ENCODE results near the gene NAP1L5.
A peak's percentile ranks its signal among the peaks of the same experiment; 100 is the strongest.

The NAP1L5 gene

DNA sequence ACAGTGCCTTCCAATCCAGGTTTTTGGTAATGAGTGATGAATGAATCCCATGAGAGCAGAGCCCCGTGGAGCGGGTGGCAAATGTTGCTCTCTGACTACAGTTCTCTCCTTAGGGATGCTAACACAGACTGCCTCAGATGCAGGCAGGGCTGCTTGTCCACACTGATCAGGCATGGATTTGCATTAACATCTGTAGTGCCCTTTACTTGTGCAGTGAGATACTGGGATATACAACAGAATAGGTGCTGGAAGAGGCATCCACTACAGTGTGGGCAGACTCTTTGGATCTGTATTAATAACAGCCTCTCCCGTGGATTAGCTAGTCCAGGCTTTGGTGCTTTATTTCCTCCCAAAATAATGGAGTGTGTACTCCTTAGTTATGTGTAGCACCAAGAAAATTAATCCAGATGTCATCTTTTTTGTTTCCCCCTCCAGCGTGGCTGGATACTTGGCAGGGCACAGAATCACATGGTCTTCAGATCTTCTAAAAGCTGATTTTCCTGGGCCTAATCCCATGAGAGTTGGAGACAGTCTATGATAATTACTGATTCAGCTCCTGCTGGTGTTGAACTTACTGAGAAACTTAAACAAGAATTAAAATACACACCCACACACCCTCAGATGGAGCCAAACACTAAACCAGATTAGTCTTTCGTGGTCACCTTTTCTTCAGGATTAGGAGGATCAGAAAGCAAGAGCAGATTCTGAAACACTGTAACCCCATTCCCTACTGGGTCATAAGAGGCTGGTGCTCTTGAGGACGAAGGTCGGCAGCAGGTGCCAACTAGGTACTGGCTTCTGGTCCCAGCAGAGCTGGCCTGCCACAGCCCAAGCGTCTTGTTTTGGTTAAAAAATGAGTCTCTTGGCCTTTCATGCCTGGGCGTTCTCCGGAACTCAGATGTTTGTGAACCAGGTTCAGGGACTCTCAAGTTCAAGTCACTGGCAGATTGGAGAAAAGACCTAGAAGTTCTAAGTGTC is 23.1 kb upstream of the NAP1L5 start:
- no peak for DNase-seq

DNA sequence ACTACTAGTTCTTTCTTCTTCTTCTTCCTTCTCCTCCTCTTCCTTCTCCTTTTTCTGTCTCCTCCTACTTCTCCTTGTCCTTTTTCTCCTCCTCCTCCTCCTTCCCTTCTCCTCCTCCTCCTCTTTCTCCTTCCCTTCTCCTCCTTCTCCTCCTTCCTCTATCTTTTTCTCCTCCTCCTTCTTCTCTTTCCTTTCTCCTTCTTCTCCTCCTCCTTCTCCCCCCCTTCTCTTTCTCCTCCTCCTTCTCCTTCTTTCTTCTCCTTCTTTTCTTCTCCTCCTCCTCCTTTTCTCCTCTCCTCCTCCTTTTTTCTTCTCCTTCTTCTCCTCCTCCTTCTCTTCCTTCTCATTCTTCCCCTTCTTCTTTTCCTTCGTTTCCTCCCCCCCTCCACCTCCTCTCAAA is 21.8 kb upstream of the NAP1L5 start:
- DNase-seq, result no peak

DNA sequence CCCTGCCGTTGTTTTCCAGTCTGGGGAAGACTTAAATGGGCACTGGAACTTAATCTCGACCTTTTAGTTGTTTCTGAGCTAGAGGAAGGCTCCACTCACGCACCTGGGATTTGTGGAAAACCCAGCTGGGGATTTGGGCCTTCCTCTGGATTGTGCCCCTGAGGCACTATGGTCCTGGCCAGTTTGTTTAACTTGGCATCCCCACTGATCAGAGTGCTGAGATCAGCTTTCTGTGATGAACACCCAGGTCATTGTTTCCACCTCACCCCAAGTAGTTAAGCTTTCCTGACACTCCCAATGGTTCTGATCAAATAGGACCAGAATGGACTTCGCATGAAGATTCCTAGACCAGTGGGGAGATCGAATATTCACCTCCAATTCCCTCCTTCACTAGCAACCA is 20.5 kb upstream of the NAP1L5 start:
- DNase-seq, result no peak

DNA sequence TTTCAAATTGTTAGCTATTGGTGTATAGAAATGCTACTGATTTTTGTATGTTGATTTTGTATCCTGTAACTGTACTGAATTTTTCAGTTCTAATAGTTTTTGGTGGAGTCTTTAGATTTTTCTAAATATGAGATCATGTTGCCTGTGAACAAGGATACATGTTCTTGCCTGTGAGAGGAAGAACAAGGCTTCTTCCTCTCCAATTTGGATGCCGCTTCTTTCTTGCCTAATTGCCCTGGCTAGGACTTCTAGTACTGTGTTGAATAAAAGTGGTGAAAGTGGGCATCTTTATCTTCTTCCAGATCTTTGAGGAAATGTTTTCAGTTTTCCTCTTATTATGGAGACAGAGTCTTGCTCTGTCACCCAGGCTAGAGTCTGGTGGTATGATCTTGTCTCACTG is 16.2 kb upstream of the NAP1L5 start:
- DNase-seq, result no peak

DNA sequence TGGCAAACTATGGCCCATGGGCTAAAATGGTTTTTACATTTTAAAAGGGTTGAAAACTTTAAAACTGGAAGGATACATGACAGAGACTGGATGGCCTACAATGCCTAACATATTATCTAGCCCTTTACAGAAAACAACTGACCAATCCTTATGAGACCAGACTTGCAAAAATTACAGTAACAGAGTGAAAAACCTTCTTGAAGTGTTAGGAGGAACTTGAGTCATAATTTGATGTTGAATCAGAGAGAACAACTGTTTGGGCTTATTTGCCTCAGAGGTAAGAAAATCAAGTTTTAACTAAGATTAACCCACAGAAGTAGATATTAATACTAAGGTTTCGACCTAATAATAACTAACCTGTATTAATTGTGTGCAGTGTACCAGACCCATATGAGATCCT is 12.4 kb upstream of the NAP1L5 start:
- DNase-seq, result no peak

DNA sequence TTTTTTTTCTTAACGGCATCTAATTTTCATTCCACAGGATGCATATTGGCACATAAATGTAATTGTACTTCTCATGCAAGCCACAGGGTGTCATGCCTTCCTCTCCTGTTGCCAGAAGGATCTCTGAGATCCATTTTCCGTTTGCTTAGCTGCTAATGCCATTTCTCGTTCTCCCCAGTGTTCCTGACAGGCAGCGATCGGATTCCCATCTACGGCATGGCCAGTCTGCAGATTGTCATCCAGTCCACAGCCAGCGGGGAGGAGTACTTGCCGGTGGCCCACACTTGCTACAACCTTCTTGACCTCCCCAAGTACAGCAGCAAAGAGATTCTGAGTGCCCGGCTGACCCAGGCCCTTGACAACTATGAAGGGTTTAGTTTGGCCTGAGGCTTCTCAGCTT is 8.9 kb upstream of the NAP1L5 start:
- DNase-seq, result no peak

DNA sequence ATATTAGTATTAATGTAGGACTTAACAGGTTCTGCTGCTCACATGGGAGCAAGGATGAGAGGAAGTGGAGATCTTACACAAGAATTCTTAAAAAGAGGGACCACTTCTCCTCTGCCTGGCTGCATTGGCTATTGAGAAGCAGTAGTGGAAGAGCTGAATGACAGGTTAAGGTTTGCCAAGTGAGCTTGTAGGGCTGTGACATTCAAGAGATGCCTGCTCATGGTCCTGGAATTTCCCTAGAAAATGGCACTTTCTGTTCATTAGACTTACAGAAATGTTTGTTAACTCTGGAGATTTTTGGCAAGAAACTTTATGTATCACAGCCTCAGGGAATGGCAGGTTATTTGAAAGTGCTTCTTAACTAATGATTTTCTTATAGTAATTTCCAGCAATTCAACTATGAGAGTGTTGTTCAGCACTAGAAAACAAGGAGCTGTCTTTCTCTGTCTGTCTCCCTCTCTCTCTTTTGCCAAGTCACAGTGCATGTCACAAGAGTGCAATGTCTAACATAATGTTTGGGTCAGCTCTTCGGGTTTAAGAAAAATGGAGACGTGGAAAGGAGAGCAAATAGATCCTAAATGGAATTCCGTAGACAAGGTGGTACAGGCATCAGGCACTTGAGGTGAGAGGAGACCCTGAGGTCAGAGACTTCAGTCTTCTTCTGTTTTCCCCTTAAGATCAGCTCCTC is 8.3 kb upstream of the NAP1L5 start:
- DNase-seq, result no peak

DNA sequence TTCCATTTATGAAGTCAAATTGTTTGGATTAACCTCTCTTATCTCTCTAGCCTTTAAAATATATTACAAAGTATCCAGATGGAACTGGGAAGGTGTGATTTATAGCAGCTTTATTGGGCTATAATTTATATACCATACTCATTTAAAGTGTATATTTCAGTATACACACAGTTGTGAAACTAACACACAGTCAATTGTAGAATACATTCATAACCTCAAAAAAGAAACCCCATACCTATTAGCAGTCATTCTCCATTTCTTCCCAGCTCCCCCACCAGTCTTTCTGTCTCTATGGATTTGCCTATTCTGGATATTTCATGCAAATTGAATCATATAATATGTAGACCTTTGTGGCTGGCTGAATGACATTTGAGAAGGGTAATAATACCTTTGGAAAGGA is 7.6 kb upstream of the NAP1L5 start:
- no peak for DNase-seq

DNA sequence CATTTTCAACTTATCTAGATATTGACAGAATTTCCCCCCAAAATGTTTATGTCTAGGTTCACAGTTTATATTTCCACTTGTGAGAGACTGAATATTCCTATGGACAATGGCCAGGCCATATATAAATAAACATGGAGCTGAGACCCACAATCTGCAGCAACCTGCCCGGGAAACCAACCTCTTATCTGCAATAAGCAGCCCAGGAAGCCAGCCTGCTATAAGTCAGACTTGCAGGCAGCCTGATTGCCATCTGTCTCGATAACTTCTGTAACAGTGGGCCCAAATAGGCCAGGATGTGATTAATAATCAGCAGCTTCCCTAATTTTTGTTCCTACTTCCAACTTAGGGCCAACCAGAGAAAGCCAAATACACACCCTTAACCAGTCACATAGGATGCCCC is 5.2 kb upstream of the NAP1L5 start:
- no peak for DNase-seq

DNA sequence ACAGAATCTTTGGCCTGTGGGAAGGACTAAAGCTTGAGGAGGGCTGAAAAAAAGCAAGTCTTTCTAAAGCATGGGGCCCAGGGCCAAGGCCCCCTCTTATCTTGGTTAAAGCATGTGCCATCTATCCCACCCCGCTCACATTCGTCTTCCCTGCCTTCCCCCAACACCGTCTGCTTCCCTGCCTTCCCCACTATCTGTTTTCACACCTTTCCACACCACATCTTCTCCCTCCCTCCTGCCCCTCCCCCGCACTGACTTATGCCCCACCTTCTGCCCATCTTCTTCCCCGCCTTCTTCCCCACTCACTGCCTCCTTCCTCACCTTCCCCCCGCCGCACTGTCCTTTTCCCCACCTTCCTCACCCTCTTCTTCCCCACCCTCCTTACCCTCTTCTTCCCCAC is 890 bp upstream of the NAP1L5 start:
- no peak for DNase-seq

DNA sequence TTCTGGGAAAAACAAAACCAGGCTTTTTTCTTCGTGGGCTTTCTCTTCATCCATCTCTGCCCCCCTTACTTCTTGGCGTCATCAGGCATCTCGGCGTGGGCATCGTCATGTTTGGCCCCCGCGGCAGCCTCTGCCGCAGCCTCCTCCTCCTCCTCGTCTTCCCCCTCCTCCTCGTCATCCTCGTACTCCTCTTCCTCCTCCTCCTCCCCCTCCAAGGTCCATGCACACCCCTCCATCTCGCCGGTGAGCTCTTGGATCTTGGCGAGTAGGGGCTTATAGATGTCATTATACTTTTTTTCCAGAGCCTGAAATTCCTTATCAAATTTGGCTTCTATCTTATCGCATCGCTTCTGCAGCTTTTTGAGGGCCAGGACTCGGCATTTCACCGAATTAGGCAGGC is 488 bp downstream of the NAP1L5 start:
- DNase-seq, result no peak

DNA sequence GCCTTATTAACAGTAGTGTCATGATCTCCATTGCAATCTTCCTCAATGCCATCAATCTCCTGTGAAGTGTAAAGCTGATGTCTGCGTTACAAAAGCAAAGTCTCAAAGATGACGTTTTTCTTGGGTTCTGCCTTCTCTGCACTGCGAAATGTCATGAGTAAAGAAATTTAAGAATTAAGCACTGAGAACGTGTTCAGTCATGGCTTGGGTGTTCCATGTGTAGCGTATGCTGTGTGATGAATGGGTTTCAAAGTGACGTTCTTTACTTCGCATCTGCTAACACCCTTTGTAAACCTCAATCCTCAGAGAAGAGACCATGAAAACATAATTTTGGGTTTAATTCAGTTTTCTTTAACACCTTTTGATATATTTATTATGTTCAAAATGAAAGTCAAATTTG is 999 bp downstream of the NAP1L5 start:
- no peak for DNase-seq

DNA sequence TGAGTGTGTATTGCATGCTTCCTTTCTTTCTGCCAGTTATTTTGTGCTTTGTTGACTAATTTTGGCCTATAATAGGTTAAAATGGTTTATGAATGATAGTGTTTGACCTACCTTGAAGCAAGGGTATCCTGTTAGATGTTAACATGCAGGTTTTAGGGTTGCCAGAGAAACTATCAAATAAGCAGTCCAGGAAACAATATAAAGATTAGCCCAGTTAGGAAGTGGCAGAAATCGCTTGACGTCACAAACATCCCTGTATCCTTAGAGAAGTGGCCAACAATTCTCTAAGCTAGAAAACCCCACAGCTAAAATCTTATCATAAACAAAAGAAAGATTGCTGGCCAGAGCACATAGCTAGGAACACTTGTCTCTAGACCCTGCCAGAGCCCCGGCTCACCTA is 3.8 kb downstream of the NAP1L5 start:
- no peak for DNase-seq

DNA sequence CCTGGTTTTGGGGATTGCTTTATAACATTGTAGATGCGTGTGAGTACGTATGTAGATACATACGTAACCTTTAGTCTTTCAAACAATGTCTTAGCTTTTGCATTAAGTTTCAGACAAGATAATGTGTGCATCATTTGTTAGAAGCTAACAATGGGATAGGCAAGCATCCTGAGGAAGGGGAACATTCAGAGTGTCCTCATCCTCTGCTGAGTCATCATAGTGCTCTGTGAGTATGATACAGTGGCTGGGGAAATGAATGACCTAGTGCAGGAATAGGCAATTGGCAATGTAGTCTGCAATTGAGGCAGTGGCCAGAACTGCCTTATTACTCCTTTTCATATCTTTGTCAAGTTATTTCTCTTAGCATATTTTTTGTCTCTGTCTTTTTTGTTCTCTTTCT is 7.3 kb downstream of the NAP1L5 start:
- no peak for DNase-seq

DNA sequence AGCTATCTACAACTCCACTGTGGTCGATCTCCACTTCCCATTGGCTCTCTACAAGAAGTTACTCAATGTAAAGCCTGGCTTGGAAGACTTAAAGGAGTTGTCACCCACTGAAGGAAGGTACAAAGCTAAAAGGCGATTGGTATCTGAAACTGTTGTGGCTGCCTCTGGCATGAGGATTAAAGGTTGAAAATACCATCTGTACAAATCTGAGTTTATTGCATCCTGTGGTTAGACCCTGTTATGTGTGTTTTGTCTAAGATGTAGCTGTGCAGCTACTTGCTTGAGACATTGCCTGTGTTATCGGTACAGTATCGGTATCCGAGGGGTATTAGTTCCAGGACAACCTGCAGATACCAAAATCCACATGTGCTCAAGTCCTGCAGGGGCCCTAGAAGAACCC is 16.4 kb downstream of the NAP1L5 start:
- no peak for DNase-seq

DNA sequence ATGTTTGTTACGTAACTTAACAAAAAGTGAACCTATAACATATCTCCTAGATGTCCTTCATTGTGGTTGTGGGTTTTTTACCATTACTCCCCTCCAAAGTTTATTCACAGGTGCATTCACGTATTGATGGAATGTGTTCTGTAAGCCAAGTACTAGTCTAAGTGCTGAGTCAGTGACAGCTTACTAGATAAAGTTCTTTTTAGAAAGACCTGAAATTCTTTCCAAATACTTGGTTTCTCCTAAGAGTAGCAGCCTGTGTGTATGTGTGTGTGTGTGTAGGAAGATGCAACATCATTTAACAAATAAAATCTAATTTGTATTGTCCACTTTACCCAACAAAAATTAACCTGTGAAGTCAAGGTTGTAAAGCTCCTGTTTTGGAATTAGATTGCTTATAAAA is 22.1 kb downstream of the NAP1L5 start:
- no peak for DNase-seq

DNA sequence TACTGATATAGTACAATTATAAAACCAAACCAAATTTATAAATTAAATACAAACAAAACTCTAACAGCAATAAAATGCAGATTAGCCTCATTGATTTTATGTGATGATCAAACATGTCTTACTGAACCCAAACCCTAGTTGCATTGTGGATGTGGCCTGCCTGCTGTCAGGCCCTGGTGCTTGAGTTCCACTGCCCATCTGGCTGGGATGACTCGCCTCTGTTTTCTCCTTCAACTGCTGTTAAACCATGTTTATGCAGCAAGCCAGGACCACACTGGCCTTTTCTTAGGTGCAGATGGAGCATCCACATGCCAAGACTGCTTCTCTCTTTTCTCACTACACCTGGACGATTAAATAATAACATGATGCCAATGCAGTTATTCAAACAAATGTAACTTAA is 22.6 kb downstream of the NAP1L5 start:
- peak; percentile 11 for DNase-seq

DNA sequence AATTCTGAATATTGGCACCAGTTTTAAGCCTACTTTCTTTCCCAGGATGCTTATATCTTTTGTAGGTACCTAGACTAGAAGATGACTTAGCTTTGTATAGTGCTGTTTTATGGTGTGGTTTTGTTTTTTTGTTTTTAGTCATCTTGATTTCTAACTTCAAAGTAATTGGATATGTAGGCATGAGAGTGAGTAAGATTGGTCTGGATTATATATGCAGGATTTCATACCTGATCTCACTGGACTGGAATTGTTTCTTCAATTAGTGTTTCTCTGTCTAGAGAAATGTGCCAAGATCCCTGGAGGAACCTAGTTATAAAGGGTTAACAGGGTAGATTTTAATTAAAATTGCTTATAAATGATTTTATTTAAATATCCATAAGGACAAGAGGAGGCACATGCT is 23.1 kb downstream of the NAP1L5 start:
- DNase-seq, result peak; percentile 17

DNA sequence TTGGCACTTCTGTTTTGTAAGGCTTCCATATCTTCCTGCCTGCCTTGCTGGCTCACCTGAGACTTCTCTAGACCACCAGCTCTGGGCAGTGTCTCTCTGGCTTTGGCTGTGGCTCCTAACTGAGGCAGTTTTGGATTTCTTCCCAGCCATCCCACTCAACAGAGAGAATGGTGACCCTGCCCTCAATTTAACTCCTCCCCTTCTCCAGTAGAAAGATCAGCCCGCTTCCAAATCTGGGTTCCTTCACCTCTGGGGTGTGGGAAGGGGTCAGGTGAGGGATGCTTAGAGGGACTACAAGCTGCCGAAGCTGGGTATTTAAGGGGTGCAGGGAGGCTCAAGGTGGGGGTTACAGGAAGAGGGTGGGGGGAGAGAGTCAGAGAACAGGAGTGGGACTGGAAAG is 23.7 kb downstream of the NAP1L5 start:
- no peak for DNase-seq

DNA sequence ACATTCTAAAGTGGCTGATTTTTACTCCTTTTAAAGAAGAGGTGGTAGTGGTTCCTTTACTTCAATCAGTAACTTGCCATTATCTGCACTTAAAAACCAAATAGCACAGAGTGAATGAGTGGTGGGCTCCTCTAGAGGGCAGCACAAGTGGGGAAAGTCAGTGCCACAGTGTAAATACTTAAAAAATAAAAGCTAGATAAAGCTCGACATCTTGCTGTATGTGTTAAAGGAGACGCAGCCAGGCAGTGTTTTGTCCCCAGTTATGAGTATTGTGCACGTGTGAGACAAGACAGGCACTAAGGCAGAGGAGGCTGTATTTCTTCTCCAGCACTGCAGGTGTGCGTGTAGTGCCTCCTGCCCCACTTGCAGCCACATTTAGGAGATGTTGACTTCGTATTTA is 24.6 kb downstream of the NAP1L5 start:
- DNase-seq, result no peak

DNA sequence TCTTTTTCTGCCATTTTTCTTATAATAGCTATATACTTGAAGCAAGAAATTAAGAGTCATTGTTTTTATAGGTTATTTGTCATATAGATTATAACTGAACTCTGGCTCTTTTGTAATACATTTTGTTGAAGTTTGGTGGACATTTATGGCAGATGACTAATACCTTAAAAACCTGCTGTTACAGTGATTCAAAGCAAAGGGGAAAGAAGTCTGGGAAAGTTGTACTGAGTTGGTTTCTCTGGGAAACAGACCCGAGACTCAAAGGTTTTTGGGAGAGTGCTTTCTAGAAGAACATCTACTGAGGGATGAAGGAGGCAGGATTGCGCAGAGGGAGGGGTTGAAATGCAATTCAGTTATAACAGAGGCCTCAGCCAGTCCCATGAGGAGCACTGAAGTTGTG is 35.9 kb downstream of the NAP1L5 start:
- no peak for DNase-seq

DNA sequence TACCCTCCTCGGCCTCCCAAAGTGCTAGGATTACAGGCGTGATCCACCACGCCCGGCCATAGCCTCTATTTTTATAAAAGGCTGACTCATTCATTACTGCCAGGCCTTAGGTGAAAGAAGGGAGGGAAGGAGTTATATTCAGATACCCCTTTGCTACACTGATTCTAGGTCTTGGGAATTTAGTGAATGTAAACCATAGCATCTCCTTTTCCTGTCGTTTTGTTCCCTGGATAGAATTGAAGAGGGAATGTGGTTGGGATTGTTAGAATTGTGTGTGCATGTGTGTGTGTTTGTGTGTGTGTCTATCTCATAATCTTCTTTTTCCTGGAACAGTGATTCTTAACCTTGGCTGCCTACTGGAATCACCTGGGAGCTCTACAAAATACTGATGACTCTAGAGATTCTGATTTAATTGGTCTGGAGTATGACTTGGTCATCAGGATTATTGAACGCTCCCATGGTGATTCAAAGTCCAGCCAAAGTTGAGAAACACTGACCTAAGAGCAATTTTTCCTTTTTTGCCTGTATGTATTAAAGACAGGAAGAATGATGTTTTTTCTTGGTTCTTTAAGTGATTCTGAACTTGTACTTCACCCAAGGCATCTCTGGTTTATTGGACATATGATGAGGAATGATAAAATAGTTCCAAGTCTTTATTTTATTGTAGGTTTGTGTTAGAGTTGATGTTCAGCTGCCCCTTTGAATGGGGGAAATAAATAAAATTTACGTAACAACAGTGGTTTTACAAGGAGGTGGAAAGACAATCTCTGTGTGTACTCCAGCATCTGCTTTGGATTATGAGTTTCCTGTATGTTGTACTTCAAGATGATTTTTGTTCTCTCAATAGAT is 37.0 kb downstream of the NAP1L5 start:
- no peak for DNase-seq

DNA sequence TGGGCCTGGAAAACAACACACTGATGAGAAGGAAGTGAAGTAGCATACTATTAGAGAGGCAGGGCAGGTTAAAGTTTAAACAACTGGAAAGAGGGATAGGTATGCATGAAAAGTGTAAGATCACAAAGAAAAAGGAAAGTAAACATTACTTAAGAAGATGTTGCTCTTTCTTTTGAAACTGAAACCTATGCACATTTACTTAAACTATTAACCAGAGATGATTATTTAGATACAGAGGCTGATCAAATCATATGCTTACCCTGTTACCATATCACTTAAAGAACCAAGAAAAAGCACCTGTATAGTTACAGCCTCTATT is 37.8 kb downstream of the NAP1L5 start:
- no peak for DNase-seq
